HG02642 (cell line): ENCODE data around the gene GSN.

Experiments
- ATAC-seq: cut with Tn5 transposase; IDR thresholded peaks from one replicate; pipeline ENCODE4 v1.9.1; 2021; ENCODE audit warnings: mild to moderate bottlenecking; ENCODE audit not compliant: unreplicated experiment, poor library complexity

GSN gene

DNA sequence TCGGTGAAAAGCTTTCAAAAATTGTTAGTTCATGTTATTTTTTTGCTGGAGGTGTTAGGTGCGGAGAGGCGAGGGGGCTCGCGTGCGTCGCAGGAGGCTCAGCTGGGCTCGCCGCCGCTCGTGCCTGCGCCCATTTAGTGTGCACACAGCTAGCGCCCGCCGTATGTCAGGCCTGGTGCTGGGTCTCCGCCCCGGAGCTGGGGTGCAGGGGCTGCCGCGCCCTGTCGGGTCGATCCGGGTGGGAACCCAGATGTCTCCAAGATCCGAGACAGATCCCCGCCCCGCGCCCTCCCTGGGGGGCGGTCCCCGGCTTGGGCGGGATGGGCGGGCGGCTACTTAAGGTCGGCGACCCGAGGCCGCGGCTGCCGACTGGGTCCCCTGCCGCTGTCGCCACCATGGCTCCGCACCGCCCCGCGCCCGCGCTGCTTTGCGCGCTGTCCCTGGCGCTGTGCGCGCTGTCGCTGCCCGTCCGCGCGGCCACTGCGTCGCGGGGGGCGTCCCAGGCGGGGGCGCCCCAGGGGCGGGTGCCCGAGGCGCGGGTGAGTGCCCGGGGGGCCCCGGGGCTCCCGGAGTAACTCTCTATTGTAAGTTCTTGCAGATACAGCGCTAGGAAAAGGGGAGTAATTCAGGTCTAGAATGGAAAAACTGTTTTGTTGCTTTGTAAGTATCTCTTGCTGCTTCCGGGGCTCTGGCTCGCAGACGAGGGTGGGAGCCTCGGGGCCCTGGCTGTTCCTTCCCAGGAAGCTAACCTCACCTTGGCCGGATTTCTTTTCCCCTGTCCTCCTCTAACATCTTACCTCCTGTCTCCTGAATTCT is 31.7 kb downstream of the GSN start:
- no peak for ATAC-seq

DNA sequence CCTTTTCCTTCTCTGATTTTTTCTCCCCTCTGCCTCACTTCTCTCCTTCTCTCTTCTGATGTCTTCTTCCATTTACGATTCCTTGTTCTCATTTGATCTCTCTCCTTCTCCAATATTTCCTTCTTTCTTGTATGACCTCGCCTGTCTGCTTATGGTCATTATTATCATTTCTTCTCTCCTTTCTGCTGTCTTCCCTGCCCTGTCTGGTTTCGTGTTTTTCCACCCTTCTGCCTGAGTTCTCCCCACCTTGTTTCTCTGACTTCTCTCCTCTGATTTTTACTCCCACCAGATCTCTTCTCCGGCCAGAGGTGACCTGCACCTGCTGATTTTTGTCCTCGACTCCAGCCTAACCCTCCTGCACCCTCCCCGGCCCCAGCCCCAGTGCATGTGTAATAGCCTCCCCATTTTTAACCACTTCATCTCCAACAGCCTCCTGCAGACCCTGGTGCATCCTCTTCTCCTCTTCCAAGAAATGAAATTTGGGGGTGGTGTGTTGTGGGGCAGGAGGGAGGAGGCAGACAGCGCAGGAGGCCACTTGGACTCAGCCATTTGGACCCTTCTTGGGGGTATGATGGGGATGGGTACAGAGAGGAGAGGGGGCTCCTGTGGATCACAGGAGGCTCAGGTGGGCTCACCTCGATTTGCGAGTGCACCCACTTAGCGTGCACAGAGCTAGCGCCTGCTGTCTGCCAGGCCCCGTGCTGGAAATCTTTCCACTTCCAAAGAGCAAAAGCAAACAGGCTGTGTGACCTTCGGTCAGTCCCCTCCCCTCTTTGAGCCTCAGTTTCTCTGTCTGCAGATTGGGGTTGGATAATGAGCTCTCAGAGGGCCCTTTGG is 32.5 kb downstream of the GSN start:
- ATAC-seq: no peak

DNA sequence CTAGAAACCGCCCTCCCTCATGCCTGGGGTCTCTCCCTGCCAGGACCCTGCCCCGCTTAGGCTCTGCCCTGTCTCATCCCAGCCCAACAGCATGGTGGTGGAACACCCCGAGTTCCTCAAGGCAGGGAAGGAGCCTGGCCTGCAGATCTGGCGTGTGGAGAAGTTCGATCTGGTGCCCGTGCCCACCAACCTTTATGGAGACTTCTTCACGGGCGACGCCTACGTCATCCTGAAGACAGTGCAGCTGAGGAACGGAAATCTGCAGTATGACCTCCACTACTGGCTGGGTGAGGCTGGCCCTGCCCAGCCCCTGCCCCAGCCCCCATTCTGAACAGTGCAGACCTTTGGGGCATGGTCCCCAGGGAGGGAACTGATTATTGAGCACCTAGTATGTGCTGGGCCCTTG is 33.9 kb downstream of the GSN start:
- ATAC-seq: no peak

DNA sequence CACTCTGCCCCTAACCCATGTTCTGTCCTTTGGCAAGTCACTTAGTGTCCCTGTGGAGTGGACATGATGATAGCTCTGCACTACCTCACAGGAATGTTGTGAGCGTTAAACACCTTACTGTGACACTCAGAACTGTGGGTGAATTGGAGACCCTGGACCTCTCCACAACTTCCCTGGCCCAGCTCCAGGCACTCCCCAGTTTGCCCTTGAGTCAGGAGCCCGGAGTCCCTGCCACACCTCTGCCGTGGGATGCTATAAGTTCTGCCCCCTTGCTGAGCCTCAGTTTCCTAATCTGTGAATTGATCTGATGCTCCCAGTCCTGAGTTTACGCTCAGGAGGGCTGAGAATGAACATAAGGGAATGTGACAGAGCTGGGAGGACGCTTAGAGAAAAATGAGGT is 34.4 kb downstream of the GSN start:
- ATAC-seq: no peak

DNA sequence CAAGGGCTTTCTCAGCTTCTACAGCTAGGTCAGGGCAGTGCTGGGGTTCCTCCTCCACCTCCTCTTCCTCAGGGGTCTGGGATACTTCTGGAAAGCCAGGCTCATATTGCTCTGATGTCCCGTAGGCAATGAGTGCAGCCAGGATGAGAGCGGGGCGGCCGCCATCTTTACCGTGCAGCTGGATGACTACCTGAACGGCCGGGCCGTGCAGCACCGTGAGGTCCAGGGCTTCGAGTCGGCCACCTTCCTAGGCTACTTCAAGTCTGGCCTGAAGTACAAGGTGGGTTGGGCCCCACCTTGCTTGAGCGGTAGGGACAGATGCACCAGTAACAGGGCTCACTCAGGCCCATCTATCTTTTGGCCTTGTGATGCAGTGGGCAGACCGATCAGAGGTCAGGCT is 34.8 kb downstream of the GSN start:
- ATAC-seq: no peak

DNA sequence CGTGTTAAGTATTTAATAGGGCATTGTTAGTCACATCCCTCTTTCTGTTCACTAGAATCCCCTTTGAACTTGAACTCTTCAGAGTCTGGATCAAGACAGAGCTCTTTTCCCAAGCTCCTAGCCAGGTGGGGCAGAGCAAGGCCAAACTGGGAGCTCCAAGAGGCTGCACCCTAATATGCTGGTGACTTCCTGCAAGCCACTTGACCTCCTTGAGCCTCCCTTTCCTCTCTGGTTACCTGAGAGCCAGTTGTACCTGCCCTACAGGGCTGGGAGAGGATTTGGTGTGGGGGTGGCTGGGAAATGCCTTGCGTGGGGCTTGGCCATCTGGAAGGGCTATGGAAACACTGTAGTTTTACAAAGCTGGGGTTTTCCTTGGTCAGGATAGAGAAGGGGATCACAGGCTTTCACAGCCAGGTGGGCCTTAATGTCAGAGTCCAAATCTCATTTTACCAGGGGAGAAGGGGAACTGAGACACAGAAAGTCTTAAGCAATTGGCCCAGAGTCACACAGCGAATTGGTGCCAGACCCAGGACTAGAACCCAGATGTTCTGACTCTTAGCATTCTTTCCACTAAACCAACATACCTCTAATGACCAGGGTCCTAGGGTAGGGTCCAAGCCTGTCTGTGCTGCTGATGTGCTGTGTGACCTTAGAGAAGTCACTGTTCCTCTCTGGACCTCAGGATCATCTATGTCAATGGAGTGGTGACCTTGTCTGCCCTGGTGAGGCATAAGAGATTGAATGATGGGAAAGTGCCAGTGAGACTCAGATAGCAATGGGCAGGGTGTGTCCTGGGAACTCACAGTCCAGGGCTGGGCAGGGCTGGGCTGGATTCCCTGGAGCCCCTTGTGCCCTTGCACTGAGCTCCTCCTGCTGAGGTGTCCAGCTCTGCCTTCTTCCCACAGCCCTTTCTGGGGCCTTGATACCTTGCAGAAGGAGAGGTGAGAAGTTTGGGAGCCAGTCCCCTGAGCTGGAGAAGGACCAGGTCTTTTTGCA is 35.8 kb downstream of the GSN start:
- ATAC-seq: no peak

DNA sequence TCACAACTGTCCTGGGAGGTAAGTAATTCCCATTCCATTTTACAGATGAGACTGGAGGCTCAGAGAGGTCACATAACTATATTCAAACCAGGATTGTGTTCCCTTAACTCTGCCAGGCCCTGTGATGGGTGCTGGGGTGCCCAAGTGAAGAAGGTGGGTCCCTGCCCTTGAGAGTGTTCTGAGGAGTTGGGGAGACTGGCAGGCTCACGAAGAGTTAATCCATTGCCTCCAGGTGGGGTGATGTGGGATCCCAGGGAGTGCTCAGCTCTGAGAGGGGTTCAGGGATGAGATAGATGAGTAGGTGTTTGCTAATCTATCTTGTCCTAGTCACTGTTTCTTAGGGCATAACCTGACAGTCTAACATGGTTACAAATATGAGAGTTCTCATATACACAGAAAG is 36.7 kb downstream of the GSN start:
- ATAC-seq: no peak

DNA sequence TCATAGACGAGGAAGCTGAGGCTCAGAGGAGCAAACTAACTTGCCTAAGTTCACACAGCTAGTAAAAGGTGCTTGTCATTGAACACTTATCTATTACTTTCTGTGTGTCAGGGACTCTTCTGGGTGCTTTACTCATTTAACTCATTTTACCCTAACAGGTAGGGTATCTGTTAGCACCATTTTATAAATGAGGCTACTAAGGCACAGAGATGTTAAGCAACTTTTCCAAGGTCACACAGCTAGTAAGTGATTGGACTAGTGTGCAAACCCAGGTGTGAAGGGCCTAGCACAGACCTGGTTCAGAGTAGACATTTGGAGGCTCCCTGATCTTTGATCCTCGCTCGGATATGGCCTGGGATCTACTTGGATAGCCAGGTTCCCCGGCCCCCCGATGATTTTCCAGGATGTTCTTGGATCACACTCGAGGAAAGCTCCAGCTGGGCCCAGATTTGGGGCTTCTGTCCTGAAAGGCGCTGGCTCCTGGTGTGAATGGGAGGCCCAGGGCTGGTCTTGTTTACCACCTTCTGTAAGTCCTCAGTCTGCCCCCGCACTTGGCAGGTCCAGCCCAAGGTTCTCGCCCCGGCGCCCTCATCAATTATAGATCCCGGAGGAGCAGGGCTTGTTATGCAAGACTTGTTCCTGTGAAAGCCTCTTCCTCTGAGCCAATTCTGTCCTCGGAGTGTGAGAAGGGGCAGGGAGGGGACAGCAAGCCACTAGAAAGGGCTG is 37.5 kb downstream of the GSN start:
- no peak for ATAC-seq

DNA sequence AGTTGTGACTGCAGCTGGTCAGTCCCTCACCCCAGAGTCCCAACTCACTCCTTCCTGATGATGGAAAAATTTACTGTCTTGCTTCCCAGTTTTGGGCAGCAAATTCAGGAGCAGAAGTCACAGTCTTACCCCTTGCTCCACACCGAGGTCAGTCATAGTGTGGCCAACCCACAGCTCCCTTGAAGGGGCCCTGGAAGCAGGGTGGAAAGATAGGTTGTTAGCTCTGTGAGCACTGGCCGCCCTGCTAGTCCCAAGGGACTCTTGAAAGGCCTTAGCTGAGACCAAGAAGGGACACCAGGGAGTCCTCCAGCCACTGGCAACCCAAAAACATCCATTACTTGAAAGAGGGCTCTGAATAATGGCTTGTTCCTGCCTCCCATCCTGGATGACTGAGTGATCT is 40.0 kb downstream of the GSN start:
- ATAC-seq: no peak

DNA sequence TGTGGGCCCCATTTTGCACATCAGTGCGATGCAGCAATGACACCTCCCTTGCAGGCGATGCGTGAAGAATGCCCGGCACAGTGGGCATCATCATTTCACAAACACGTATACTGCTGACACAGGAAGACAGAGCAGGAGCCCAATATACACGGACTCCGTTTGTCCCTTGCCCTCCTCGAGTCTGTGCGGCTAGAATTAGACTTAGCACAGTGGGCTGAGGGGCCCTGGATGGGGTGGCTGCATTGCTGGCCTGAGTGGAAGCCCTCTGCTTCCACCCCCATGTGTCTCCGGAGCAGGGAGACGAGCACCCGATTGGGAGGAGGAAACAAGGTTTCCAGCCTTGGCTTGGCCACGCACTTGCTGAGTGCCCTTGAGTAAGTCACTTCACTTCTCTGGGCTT is 40.8 kb downstream of the GSN start:
- no peak for ATAC-seq

DNA sequence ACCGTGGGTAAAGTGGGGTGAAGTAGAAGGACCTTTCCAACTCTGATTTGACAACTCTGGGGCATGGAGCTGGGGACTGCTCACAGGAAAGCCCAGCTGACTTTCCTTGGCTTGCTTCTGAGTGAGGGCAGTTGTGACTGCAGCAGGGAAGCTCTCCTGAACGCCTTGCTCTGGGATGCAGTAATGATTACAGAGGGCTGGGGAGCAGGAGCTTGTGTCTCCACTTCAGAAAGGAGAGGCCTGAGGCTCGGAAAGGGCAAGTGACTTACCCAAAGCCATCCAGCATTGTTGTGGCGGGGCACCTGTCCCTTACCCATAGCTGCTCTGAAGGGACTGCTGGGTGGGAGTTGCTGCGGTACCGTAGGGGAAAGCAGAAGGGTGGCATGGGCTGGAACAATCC is 41.2 kb downstream of the GSN start:
- ATAC-seq: no peak

DNA sequence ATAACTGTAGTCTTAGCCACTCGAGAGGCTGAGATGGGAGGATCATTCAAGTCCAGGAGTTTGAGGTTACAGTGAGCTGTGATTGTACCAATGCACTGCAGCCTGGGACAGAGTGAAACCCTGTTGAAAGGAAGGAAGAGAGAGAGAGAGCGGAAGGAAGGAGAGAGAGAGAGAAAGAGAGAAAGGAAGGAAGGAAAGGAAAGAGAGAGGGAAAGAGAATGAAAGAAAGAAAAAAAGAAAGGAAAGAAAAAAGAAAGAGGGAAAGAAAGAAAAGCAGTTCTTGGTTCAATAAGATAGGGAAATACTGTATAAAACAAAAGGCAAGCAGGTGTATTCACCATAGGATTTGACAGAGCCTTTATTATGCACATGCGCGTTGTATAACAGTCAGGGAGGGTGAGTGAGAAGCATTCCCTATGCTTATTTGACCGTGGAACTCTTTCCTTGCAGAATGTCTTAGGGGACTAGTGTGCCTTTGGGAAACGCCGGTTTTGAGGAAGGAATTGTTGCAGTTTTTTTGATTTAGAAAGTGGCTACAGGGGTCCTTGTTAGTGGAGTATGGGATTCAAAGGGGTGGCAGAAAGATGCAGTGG is 42.0 kb downstream of the GSN start:
- no peak for ATAC-seq

DNA sequence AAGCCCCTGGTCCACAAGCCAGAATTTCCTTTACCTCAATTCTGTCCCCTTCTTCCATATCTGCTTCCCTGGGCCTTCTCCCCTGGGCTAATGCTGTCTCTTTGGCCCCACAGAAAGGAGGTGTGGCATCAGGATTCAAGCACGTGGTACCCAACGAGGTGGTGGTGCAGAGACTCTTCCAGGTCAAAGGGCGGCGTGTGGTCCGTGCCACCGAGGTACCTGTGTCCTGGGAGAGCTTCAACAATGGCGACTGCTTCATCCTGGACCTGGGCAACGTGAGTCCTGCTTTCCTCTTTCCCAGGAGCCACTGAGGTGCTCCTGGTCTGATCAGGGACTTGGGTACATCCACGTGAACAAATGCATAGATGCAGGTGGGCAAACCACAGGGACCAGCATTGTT is 42.6 kb downstream of the GSN start:
- ATAC-seq: no peak

DNA sequence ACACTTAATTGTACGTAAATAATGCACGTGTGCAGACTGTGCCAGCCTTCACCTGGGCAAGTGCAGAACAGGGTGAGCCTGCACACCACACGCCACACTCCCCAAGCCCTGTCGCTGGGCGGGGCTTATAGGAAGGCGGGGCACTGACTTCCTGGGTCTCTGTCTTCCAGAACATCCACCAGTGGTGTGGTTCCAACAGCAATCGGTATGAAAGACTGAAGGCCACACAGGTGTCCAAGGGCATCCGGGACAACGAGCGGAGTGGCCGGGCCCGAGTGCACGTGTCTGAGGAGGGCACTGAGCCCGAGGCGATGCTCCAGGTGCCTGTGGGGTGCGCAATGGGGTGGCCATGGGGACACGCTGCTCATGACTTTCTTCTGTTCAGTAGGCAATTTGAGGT is 44.2 kb downstream of the GSN start:
- no peak for ATAC-seq

DNA sequence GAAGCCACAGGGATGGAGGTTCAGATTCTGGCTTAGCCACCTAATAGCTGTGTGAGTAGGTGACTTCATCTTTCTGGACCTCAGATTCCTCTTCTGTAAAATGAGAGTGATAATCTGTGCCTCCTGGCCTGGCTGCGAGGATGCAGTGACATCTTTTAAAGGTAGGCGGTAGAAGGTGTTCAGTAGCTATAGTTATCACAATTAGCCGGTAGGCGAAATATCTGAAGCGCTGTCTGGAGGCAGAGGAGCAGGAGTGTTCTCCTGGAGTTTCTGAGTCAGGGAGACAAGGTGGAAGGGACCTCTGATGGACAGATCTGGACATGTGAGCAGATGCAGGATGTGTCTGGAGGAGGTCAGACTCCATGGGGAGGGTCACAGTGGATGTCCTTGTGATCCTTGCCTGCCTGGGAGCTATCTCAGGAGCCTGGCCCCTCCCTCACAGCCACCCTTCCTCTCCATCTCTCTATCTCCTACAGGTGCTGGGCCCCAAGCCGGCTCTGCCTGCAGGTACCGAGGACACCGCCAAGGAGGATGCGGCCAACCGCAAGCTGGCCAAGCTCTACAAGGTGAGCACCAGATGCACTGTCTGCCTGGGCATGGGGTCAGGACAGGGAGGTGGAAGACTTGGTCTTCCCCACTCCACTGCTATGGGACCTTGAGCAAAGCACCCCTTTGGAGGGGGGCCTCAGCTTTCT is 45.6 kb downstream of the GSN start:
- no peak for ATAC-seq

DNA sequence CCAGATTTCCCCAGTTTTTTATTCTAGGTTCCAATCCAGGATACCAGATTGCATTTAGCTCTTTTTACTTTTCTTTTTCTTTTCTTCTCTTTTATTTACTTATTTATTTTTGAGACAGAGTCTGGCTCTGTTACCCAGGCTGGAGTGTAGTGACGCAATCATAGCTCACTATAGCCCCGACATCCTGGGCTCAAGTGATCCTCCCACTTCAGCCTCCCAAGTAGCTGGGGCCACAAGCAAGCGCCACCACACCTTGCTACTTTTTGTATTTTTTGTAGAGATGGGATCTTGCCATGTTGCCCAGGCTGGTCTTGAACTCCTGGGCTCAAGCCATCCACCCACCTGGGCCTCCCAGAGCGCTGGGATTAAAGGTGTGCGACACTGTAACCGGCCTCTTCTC is 48.4 kb downstream of the GSN start:
- ATAC-seq: no peak

DNA sequence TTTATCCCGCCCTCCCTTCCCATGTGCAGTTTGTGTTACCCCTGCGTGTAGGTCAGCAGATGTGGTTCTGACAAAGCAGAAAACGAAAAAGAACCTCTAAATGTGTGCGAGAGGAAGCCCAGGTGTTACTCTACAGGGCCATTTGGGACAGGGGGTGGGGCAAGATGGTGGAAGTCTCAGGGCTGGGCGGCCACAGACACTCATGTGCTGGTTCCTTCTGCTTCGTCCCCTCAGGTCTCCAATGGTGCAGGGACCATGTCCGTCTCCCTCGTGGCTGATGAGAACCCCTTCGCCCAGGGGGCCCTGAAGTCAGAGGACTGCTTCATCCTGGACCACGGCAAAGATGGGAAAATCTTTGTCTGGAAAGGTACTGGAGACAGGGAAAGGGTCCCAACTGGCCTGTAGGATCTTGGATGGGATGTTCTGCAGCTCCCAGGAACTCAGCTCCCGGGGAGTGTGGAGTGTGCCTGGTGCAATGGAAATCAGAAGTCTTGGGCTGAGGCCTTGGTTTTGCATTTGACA is 49.0 kb downstream of the GSN start:
- no peak for ATAC-seq

DNA sequence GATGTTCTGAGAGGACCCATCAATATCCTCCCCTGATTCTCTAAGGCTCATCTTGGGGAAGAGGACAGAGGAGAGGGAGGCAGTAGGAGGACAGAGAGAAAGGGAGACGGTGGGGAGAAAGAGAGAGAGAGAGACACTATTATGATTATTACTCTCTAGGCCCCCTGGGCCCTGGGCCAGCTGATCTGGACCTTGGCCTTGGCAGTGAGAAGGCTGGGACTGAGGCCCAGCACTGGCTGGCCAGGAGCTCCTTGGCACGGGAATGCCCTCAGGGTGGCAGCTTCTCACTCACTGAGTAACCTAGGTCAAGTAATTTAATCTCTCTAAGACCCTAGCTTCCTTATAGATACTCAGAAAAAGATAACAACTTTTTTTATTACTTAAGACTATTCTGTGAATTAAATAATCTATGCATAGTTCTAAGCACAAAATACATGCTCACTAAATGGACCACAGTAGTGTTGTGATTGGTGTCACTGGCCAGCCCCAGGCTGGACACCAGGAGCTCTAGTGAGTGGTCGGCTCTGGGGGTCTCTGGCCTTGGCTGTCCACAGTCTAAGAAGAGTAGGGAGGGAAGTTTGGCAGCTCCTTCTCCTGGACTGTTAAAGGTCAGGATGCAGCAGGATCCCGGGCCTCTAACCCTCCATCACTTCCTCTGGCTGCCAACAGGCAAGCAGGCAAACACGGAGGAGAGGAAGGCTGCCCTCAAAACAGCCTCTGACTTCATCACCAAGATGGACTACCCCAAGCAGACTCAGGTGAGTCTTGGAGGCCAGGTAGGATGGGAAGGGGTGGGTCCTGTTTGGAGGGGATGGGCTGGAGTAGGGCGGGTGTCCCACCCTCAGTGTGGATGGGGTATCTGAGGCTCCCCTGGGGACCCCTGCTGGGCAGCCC is 50.0 kb downstream of the GSN start:
- ATAC-seq: no peak
